HepG2 (cell line): ENCODE data around the gene TEDC1. TPM values are rescaled to one million over a fixed set of nuclear protein-coding genes. Genes with fewer than 3 reads are reported as not detected.
A peak's percentile ranks its signal among the peaks of the same experiment; 100 is the strongest.

Source experiments
- CREB1 ChIP-seq, 2 experiments: fragments of 450-650 bp in 1 of 2; IDR thresholded peaks; 2 replicates each; pipeline ENCODE4 v1.6.1; 2016 to 2017; ENCODE audit warnings: control low read depth in 1 of 2, mild to moderate bottlenecking in 1 of 2, missing compliant biosample characterization in 1 of 2, missing genetic modification characterization in 1 of 2
- GABPB1 ChIP-seq: IDR thresholded peaks from 2 replicates; pipeline ENCODE4 v1.6.1; 2016; ENCODE audit warnings: mild to moderate bottlenecking, missing genetic modification reagents, moderate library complexity, missing compliant biosample characterization
- POLR2AphosphoS2 ChIP-seq: IDR thresholded peaks from 2 replicates; pipeline ENCODE4 v1.6.1; 2011; ENCODE audit warnings: low read depth, low read length, improper control_type of control experiment
- POLR2AphosphoS5 ChIP-seq: IDR thresholded peaks from 2 replicates; pipeline ENCODE4 v1.6.1; 2012; ENCODE audit warnings: low read depth, low read length
- PRDM15 ChIP-seq: sonication (generic); formaldehyde crosslinking; IDR thresholded peaks from 2 replicates; pipeline ENCODE4 v1.4.0; 2020; ENCODE audit warnings: missing genetic modification reagents
- TCF7L2 ChIP-seq: IDR thresholded peaks from 2 replicates; pipeline ENCODE4 v1.6.1; 2011; ENCODE audit warnings: mild to moderate bottlenecking, low read depth, low read length, moderate library complexity
- ZBTB1 ChIP-seq: sonication (generic); formaldehyde crosslinking; IDR thresholded peaks from 2 replicates; pipeline ENCODE4 v1.4.0; 2020; ENCODE audit warnings: missing genetic modification reagents, borderline replicate concordance
- ZBTB3 ChIP-seq: sonication (generic); formaldehyde crosslinking; IDR thresholded peaks from 2 replicates; pipeline ENCODE4 v1.4.0; 2020; ENCODE audit warnings: low read depth, mild to moderate bottlenecking, moderate library complexity, missing genetic modification reagents, borderline replicate concordance
- ZFP62 ChIP-seq: sonication (generic); formaldehyde crosslinking; IDR thresholded peaks from 2 replicates; pipeline ENCODE4 v1.4.0; 2020; ENCODE audit warnings: missing genetic modification reagents
- ZNF326 ChIP-seq: sonication (generic); formaldehyde crosslinking; IDR thresholded peaks from 2 replicates; pipeline ENCODE4 v1.4.0; 2020; ENCODE audit warnings: missing genetic modification reagents, borderline replicate concordance
- ZNF782 ChIP-seq: sonication (generic); formaldehyde crosslinking; IDR thresholded peaks from 2 replicates; pipeline ENCODE4 v1.4.0; 2020; ENCODE audit warnings: missing genetic modification reagents, mild to moderate bottlenecking, borderline replicate concordance
- ZSCAN9 ChIP-seq: IDR thresholded peaks from 2 replicates; pipeline ENCODE4 v1.6.1; 2016; ENCODE audit warnings: borderline replicate concordance
- polyA plus RNA-seq, 8 experiments: library from polyadenylated mRNA; depleted of rRNA in 3 of 8; stranded (reverse) in 7 of 8; unstranded in 1 of 8; fragments of >200 nt; fragmentation: Illumina TruSeq in 4 of 8; extraction: Trizol in 4 of 8; gene quantifications; 2 replicates each; pipeline versions ENCODE4 v1.2.1 to v1.2.3, GENCODE V29; 2011 to 2016; ENCODE audit warnings: low read depth in 4 of 8, missing spikeins in 1 of 8, mixed read lengths in 1 of 8; ENCODE audit not compliant: insufficient read depth in 1 of 8
- total RNA-seq, 5 experiments: library from RNA; depleted of rRNA; stranded (reverse); fragments of >200 nt; fragmentation: Illumina TruSeq; extraction: Trizol; gene quantifications; 2 replicates each; pipeline ENCODE4 v1.2.3, GENCODE V29; 2016; ENCODE audit warnings: low read depth in 1 of 5
- TF ChIP-seq, protein P1 (sequence below): sonication (generic); formaldehyde crosslinking; IDR thresholded peaks from 2 replicates; pipeline ENCODE4 v1.4.0; 2020; ENCODE audit warnings: missing genetic modification reagents, mild to moderate bottlenecking, borderline replicate concordance
- TF ChIP-seq, protein P2 (sequence below): sonication (generic); formaldehyde crosslinking; IDR thresholded peaks from 2 replicates; pipeline ENCODE4 v1.9.0; 2021; ENCODE audit warnings: missing genetic modification reagents, borderline replicate concordance
- TF ChIP-seq, protein P3 (sequence below): sonication (generic); formaldehyde crosslinking; IDR thresholded peaks from 2 replicates; pipeline ENCODE4 v1.4.0; 2020; ENCODE audit warnings: missing genetic modification reagents
- TF ChIP-seq, protein P4 (sequence below): IDR thresholded peaks from 2 replicates; pipeline ENCODE4 v1.6.1; 2018; ENCODE audit warnings: missing genetic modification reagents, mild to moderate bottlenecking, missing compliant biosample characterization

Gene TEDC1
- total and polyA plus RNA-seq, 2 of the 13 experiments (the other 11 are each of a cell fraction or from before 2014, with no cell fraction given), result 5.7 to 27.4 TPM

- TF ChIP-seq, protein P1, sequence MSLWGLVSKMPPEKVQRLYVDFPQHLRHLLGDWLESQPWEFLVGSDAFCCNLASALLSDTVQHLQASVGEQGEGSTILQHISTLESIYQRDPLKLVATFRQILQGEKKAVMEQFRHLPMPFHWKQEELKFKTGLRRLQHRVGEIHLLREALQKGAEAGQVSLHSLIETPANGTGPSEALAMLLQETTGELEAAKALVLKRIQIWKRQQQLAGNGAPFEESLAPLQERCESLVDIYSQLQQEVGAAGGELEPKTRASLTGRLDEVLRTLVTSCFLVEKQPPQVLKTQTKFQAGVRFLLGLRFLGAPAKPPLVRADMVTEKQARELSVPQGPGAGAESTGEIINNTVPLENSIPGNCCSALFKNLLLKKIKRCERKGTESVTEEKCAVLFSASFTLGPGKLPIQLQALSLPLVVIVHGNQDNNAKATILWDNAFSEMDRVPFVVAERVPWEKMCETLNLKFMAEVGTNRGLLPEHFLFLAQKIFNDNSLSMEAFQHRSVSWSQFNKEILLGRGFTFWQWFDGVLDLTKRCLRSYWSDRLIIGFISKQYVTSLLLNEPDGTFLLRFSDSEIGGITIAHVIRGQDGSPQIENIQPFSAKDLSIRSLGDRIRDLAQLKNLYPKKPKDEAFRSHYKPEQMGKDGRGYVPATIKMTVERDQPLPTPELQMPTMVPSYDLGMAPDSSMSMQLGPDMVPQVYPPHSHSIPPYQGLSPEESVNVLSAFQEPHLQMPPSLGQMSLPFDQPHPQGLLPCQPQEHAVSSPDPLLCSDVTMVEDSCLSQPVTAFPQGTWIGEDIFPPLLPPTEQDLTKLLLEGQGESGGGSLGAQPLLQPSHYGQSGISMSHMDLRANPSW (CRISPR knock-in tag), result no peak
- TF ChIP-seq ZBTB1 (no peak), CREB1 (IDR thresholded peaks at IDR 0.05) (no peak), CREB1 (CRISPR knock-in tag; IDR thresholded peaks at IDR 0.05) (no peak; the same call in 1 of the 2 replicates), ZNF326 (CRISPR knock-in tag) (no peak), PRDM15 (CRISPR knock-in tag) (0 out of 2 replicates have a peak, but pooled peaks have one; percentile 43), TCF7L2 (no peak), ZBTB3 (CRISPR knock-in tag) (no peak), POLR2AphosphoS5 (peak; percentile 39), POLR2AphosphoS2 (no peak), GABPB1 (CRISPR knock-in tag) (peak; percentile 83), ZNF782 (CRISPR knock-in tag) (no peak), ZFP62 (CRISPR knock-in tag) (no peak), ZSCAN9 (no peak)
- TF ChIP-seq, protein P2, sequence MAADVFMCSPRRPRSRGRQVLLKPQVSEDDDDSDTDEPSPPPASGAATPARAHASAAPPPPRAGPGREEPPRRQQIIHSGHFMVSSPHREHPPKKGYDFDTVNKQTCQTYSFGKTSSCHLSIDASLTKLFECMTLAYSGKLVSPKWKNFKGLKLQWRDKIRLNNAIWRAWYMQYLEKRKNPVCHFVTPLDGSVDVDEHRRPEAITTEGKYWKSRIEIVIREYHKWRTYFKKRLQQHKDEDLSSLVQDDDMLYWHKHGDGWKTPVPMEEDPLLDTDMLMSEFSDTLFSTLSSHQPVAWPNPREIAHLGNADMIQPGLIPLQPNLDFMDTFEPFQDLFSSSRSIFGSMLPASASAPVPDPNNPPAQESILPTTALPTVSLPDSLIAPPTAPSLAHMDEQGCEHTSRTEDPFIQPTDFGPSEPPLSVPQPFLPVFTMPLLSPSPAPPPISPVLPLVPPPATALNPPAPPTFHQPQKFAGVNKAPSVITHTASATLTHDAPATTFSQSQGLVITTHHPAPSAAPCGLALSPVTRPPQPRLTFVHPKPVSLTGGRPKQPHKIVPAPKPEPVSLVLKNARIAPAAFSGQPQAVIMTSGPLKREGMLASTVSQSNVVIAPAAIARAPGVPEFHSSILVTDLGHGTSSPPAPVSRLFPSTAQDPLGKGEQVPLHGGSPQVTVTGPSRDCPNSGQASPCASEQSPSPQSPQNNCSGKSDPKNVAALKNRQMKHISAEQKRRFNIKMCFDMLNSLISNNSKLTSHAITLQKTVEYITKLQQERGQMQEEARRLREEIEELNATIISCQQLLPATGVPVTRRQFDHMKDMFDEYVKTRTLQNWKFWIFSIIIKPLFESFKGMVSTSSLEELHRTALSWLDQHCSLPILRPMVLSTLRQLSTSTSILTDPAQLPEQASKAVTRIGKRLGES (CRISPR knock-in tag), result no peak
- TF ChIP-seq, protein P3, sequence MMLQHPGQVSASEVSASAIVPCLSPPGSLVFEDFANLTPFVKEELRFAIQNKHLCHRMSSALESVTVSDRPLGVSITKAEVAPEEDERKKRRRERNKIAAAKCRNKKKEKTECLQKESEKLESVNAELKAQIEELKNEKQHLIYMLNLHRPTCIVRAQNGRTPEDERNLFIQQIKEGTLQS (CRISPR knock-in tag), result no peak
- TF ChIP-seq, protein P4, sequence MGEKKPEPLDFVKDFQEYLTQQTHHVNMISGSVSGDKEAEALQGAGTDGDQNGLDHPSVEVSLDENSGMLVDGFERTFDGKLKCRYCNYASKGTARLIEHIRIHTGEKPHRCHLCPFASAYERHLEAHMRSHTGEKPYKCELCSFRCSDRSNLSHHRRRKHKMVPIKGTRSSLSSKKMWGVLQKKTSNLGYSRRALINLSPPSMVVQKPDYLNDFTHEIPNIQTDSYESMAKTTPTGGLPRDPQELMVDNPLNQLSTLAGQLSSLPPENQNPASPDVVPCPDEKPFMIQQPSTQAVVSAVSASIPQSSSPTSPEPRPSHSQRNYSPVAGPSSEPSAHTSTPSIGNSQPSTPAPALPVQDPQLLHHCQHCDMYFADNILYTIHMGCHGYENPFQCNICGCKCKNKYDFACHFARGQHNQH, result no peak; the same call in none of the 2 replicates
Measured at GRCh38 chr14:105499256-105500035, 8.4 kb downstream of the TEDC1 start (continued).
